PFSK-1 (cell line): ENCODE results near the gene CEPT1.

Experiments used
- FOXP2 ChIP-seq: optimal IDR thresholded peaks from 2 replicates; pipeline ENCODE3; 2011; ENCODE audit warnings: borderline replicate concordance, control low read depth, inconsistent platforms; ENCODE audit not compliant: insufficient read depth; ENCODE audit errors: extremely low read length, extremely low read depth
- POLR2AphosphoS5 ChIP-seq: IDR thresholded peaks from 2 replicates; pipeline ENCODE4 v1.6.1; 2012; ENCODE audit warnings: low read depth, mild to moderate bottlenecking, control low read depth, low read length, moderate library complexity
- SIN3A ChIP-seq: IDR thresholded peaks from 2 replicates; pipeline ENCODE4 v1.6.1; 2012; ENCODE audit warnings: mild to moderate bottlenecking, low read length, moderate library complexity, borderline replicate concordance; ENCODE audit not compliant: insufficient read depth
- TAF1 ChIP-seq: IDR thresholded peaks from 2 replicates; pipeline ENCODE4 v1.6.1; 2012; ENCODE audit warnings: low read length, control low read depth, borderline replicate concordance; ENCODE audit not compliant: insufficient read depth
- TF ChIP-seq, protein P1 (sequence below), 2 experiments: IDR thresholded peaks; 2 replicates each; pipeline versions ENCODE4 v1.6.1 to v1.8.0; 2011 to 2012; ENCODE audit warnings: low read depth in 2 of 2, low read length in 2 of 2, control low read depth in 1 of 2, inconsistent platforms in 1 of 2, mild to moderate bottlenecking in 1 of 2, moderate library complexity in 1 of 2; ENCODE audit not compliant: insufficient read depth in 1 of 2

Gene CEPT1

DNA sequence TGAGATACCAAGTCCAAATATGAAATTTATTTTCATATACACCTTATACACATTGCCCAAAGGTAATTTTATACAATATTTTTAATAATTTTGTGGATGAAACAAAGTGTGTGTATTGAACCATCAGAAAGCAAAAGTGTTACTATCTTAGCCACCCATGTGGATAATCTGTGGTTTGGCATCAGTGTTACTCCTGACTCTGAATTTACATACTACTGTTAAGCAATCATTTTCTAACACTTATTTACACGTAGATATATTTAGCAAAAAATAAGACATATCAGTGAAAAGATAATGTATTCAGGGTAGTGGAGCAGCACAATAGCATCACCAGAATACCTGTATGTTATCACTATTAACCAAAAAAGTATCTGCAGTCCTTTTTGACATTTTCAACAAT lies 36.7 kb downstream of the CEPT1 start:
- TF ChIP-seq SIN3A, result no peak
- no peak for TF ChIP-seq FOXP2
- no peak for TF ChIP-seq POLR2AphosphoS5
- TF ChIP-seq, protein P1, sequence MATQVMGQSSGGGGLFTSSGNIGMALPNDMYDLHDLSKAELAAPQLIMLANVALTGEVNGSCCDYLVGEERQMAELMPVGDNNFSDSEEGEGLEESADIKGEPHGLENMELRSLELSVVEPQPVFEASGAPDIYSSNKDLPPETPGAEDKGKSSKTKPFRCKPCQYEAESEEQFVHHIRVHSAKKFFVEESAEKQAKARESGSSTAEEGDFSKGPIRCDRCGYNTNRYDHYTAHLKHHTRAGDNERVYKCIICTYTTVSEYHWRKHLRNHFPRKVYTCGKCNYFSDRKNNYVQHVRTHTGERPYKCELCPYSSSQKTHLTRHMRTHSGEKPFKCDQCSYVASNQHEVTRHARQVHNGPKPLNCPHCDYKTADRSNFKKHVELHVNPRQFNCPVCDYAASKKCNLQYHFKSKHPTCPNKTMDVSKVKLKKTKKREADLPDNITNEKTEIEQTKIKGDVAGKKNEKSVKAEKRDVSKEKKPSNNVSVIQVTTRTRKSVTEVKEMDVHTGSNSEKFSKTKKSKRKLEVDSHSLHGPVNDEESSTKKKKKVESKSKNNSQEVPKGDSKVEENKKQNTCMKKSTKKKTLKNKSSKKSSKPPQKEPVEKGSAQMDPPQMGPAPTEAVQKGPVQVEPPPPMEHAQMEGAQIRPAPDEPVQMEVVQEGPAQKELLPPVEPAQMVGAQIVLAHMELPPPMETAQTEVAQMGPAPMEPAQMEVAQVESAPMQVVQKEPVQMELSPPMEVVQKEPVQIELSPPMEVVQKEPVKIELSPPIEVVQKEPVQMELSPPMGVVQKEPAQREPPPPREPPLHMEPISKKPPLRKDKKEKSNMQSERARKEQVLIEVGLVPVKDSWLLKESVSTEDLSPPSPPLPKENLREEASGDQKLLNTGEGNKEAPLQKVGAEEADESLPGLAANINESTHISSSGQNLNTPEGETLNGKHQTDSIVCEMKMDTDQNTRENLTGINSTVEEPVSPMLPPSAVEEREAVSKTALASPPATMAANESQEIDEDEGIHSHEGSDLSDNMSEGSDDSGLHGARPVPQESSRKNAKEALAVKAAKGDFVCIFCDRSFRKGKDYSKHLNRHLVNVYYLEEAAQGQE (IDR thresholded peaks at IDR 0.05; ENCODE audit: insufficient read depth in 1 of 2, low read depth in 2 of 2, low read length in 2 of 2), result no peak
- no peak for TF ChIP-seq TAF1

DNA sequence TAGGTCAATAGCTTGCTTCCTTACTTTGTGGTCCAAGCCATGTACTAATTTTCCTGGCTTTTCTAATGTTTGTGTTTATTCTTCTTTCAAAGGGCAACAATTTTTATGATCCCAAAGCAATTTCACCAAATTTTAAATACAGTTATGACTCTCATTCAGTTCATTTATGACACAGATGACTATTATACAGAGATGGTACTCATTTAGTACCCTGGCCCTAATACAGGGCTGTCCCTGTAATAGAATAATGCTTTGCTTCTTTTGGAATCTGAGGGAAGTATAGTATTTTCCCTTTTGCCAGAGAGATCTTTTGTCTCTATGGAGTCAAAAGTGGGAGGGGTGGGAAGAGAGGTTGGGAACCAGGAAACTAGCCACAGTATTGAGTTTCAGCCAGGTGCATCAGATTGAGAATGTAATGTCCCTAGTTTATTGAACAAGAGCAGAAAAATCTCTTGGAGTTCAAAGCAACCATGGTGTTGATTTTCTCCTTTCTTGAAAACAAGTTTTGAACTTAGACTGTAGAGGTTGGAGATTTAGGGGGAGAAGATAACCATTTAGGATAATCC lies 40.0 kb downstream of the CEPT1 start:
- TF ChIP-seq POLR2AphosphoS5, result no peak
- TF ChIP-seq, protein P1 (IDR thresholded peaks at IDR 0.05; ENCODE audit: insufficient read depth in 1 of 2, low read depth in 2 of 2, low read length in 2 of 2), result no peak
- no peak for TF ChIP-seq FOXP2
- no peak for TF ChIP-seq TAF1
- no peak for TF ChIP-seq SIN3A

DNA sequence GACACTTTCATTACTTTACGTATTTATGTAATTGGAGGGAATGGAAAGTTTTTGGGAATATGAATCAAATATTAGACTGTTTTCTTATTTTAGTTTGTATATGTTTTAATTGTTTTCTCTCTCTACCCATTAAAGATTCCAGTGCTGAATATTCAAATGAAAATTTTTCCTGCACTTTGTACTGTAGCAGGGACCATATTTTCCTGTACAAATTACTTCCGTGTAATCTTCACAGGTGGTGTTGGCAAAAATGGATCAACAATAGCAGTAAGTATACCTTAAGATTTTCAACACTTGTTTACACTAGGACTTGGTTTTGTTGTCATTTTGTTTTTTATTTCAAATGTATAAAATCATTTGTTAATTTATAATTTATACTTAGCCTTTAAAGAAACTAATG lies 42.0 kb downstream of the CEPT1 start:
- TF ChIP-seq POLR2AphosphoS5 (no peak), FOXP2 (no peak)

DNA sequence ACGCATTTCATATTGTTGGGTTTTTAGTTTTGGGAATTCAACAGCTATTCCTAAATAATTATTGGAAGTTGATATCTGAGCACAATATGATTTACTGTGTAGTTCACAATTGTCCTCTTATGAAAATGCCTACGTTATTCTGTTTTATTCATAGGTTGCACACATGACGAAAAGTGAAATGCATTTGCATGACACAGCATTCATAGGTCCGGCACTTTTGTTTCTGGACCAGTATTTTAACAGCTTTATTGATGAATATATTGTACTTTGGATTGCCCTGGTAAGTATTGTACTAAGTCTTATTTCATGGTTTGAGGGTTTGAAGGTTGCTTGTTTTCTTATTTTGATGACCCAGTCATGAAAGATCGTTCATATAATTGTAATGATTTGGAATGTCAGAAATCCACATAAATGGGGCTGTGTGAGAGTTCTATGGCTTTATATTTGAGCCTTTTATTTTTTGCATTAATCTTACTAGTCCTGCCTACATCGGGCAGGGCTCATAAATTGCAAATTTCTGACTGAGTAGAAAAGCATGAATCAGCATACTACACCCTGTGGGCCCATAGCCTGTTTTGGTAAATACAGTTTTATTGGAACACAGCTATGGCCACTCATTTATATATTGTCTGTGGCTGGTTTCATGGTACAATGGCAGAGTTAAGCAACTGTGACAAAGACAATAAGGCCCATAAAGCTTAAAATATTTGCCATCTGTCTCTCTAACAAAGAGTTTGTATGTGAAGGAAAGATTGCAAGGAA lies 43.5 kb downstream of the CEPT1 start:
- TF ChIP-seq, protein P1 (IDR thresholded peaks at IDR 0.05; ENCODE audit: insufficient read depth in 1 of 2, low read depth in 2 of 2, low read length in 2 of 2), result no peak
- no peak for TF ChIP-seq POLR2AphosphoS5
- no peak for TF ChIP-seq SIN3A

DNA sequence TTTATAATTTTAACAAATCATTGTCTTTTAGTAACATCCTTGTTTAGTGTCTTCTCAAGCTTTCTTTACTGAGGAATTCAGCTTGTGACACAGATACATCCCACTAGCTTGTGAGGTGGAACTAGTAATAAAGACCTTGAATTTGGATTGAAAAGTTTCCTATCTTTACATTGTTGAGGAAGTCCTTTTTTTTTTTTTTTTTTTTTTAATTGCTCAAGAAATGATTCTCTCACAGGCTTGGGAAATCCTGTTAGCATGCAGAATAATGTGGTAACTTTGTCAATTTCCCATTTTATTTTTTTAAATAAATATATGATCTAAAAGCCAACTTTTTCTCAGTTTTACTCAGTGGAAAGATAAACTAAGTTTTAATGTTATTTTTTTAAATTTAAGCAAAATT lies 44.6 kb downstream of the CEPT1 start:
- no peak for TF ChIP-seq FOXP2
- TF ChIP-seq TAF1, result no peak
- no peak for TF ChIP-seq SIN3A
- no peak for TF ChIP-seq POLR2AphosphoS5
- TF ChIP-seq, protein P1 (IDR thresholded peaks at IDR 0.05; ENCODE audit: insufficient read depth in 1 of 2, low read depth in 2 of 2, low read length in 2 of 2), result no peak

DNA sequence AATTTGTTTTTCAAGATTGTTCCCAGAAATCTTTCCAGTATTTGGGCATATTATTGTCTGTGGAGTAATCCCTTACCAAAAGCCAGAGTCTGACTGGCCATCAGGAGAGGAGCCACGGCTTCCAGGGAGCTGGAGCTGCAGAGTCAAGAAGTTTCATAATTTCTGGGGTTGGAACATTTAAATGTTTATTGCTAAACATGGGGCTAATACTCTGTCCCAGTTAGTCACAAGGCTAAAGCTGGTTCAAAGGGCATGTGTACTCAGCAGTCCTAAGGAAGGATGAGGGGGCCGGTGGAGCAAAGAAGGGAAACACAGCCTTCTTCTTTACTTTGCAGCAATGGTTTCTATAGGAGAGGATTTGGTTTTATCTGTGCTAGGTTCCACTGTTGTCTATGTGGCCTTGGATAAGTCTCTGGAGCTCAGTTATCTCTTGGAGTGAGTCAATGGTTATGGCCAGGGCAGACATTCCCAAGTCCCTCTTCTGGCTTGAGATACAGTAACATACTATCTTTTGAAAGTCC lies 51.0 kb downstream of the CEPT1 start:
- TF ChIP-seq, protein P1 (IDR thresholded peaks at IDR 0.05; ENCODE audit: insufficient read depth in 1 of 2, low read depth in 2 of 2, low read length in 2 of 2), result no peak
- TF ChIP-seq SIN3A (no peak), FOXP2 (no peak), POLR2AphosphoS5 (no peak), TAF1 (no peak)
